Pancreas (tissue), 10 donors: ENCODE measurements around the gene CXXC1. TPM values are rescaled to one million over a fixed set of nuclear protein-coding genes. Genes with fewer than 3 reads are reported as not detected.

Experiments used
- ATAC-seq, 4 donors: fragments of 200-7000 bp; cut with Tn5 transposase; one replicate each; pipeline versions ENCODE4 v1.8.0 to v1.9.1; 2020; ENCODE audit warnings: mild to moderate bottlenecking in 4 of 4, moderate library complexity in 4 of 4
- DNase-seq, 6 donors: peaks; one replicate each; pipeline ENCODE4 v3.0.0-alpha.2; 2020
- FAIRE-seq: peaks from 2 replicates; lab custom pipeline; 2012; peaks lifted over from hg19 to GRCh38; lab: Jason Lieb, UNC
- H3K27ac ChIP-seq, 4 donors: fragments of 200-600 bp; sonication (generic); 1 replicate in 3 of 4; 2 replicates in 1 of 4; pipeline versions ENCODE4 v1.5.0 to v1.8.0; 2020
- H3K27me3 ChIP-seq, 4 donors: fragments of 200-600 bp; one replicate each; pipeline ENCODE4 v1.8.0; 2021
- H3K36me3 ChIP-seq, 3 donors: fragments of 200-600 bp; sonication (generic) in 1 of 3; one replicate each; pipeline versions ENCODE4 v1.5.0 to v1.8.0; 2020 to 2021
- H3K4me1 ChIP-seq, 3 donors: fragments of 200-600 bp; one replicate each; pipeline ENCODE4 v1.8.0; 2021
- H3K4me3 ChIP-seq, 4 donors: fragments of 200-600 bp; sonication (generic) in 2 of 4; one replicate each; pipeline versions ENCODE4 v1.5.0 to v1.8.0; 2020 to 2021
- H3K9me3 ChIP-seq, 4 donors: fragments of 200-600 bp; one replicate each; pipeline ENCODE4 v1.8.0; 2021
- CTCF ChIP-seq, 4 donors: fragments of 200-600 bp; sonication (generic) in 3 of 4; IDR thresholded peaks; one replicate each; pipeline versions ENCODE4 v1.5.0 to v1.8.0; 2021; ENCODE audit warnings: antibody characterized with exemption in 4 of 4
- WGBS, 2 donors: extraction: QIAGEN DNeasy Blood & Tissue Kit; methylation state at CpG; one replicate each; pipeline ENCODE4 v1.1.7; 2013; 5-methylcytosine and 5-hydroxymethylcytosine counted together
- intact Hi-C, 3 donors: fragments of 100-400 bp; cut with DNase I; formaldehyde crosslinking; loops; one replicate each; pipeline versions ENCODE4 v1.11.1 to v1.14.2; 2022
- polyA plus RNA-seq, 2 donors: library from polyadenylated mRNA; stranded (reverse); fragments of 200-250 nt; gene quantifications; one replicate each; pipeline ENCODE4 v1.2.3, GENCODE V29; 2013
- total RNA-seq, 6 donors: library from RNA; stranded (reverse); fragmentation: NEBNext Ultra II Directional in 4 of 6; extraction: Animal tissue kit (Norgen Biotek cat#: 25700) in 4 of 6; gene quantifications; one replicate each; pipeline versions ENCODE4 v1.2.1 to v1.2.4, GENCODE V29; 2021 to 2023
- donor health status: healthy with polysubstance abuse.
- donor health status: DM: no; HTN: no; CAD: no; lungs with moderate emphysema.
- donor health status: DM: no; HTN: no; CAD: no.
- donor health status: control.
- donor health status: control.
- donor health status: Bipolar disorder and iron deficiency.
- donor health status: DM: yes; HTN: yes; CAD: no.
- donor health status: DM: no; HTN: no; CAD: no.
- donor health status: DM: no; HTN: no; CAD: no.
- donor health status: DM: yes; HTN: yes; CAD: no.

Gene CXXC1
- total and polyA plus RNA-seq, 8 donors: 39.6 to 245 (median 62.1) TPM

GRCh38 chr18:50277942-50278341, 9.6 kb downstream of the CXXC1 start:
- H3K36me3 ChIP-seq: peaks cover 15 to 46% (median 38%) of the 10 kb centered on the region in 3 donors
- H3K9me3 ChIP-seq: no peaks in the 10 kb centered on the region
- H3K4me3 ChIP-seq: no peak overlapping the region
- intact Hi-C loops: no loop called here
- no peak for TF ChIP-seq CTCF (IDR thresholded peaks at IDR 0.05)
- DNase-seq: no peak
- no peaks in the 10 kb centered on the region for H3K27me3 ChIP-seq
- no peak for FAIRE-seq
- 80 to 85% methylated on average over 6 of the region's 6 CpGs for WGBS, 2 donors
- H3K4me1 ChIP-seq: peaks cover 9 to 18% (median 14%) of the 10 kb centered on the region in 3 donors
- ATAC-seq: no peak
- H3K27ac ChIP-seq: no peak overlapping the region

- Histone ChIP-seq H3K36me3 (peaks cover 15 to 55% (median 48%) of the 10 kb centered on the region in 3 donors), H3K4me1 (peaks cover 9 to 14% (median 14%) of the 10 kb centered on the region in 3 donors), H3K9me3 (no peaks in the 10 kb centered on the region), H3K4me3 (no peak overlapping the region), H3K27me3 (no peaks in the 10 kb centered on the region), H3K27ac (no peak overlapping the region)
- ATAC-seq: no peak
- 72 to 76% methylated on average over 4 of the region's 4 CpGs for WGBS, 2 donors
- no peak for FAIRE-seq
- no peak for DNase-seq
- intact Hi-C loops: no loop called here
- TF ChIP-seq CTCF (IDR thresholded peaks at IDR 0.05): no peak
Measured at GRCh38 chr18:50276452-50276851, 11.0 kb downstream of the CXXC1 start.

DNA sequence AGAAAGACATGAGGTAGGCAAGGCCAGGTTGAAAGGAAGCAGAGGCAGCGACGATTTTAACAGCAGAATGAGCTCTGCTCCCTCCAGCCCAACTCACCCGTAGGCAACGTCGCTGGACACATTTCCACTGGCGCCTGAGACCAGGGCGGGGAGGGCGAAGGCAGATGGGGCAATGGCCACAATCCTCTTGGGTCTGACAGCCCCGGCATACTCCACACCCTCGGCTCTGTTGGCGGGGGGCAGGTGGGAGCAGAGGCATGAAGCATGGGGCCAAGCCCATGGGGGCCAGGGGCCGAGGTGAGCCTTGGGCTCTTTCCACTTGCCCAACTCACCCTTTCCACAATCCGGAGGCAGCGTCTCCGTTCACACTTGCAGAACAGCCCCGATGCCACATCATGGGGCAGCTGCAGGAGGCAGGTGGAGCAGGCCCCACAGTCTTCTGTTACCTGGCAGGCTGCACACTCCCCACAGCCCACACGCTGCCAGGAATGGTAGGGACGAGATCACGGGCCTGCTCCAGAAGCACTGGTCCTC, 11.9 kb downstream of the CXXC1 start:
- DNase-seq: no peak
- Histone ChIP-seq H3K9me3 (no peaks in the 10 kb centered on the region), H3K27ac (no peak overlapping the region), H3K27me3 (no peaks in the 10 kb centered on the region), H3K4me1 (peaks cover 9 to 14% (median 14%) of the 10 kb centered on the region in 3 donors), H3K4me3 (no peak overlapping the region), H3K36me3 (peaks cover 15 to 55% (median 48%) of the 10 kb centered on the region in 3 donors)
- TF ChIP-seq CTCF (IDR thresholded peaks at IDR 0.05): no peak
- FAIRE-seq: no peak
- WGBS, 2 donors: 94 to 99% methylated on average over 19 of the region's 19 CpGs
- intact Hi-C loops: no loop called here
- ATAC-seq: no peak

DNA sequence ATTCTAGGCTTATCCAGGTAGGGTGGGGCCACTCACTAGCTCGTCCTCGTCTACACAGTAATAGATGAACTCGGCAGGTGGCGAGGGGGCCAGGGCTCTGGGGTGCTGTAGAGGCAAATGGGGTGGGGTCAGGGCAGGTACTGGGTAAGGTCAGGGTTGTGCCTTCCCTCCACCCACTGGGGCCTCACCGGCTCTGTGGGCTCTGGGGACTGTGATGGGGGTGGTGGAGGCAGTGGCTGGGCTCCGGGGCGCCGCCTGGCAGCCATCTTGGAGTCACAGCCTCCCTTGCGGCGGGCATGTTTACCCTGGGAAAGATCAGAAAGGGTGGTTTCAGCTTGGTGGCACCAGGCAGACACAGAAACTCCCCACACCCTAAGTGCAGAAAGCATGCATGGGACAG, 12.6 kb downstream of the CXXC1 start:
- intact Hi-C loops: no loop called here
- peaks cover 15 to 55% (median 48%) of the 10 kb centered on the region in 3 donors for H3K36me3 ChIP-seq

More for the DNA sequence above, 12.6 kb downstream of the CXXC1 start:
- Histone ChIP-seq H3K4me1 (peaks cover 6 to 12% (median 9%) of the 10 kb centered on the region in 3 donors), H3K27me3 (no peaks in the 10 kb centered on the region), H3K27ac (no peak overlapping the region), H3K4me3 (no peak overlapping the region), H3K9me3 (no peaks in the 10 kb centered on the region)
- no peak for FAIRE-seq
- 95 to 97% methylated on average over 10 of the region's 10 CpGs for WGBS, 2 donors
- DNase-seq: no peak
- no peak for ATAC-seq
- no peak for TF ChIP-seq CTCF (IDR thresholded peaks at IDR 0.05)
